SK-N-SH treated with all-trans-retinoic acid at 6 μM for 48 hours (cell line): Measurements from ENCODE around the gene LCE2A.

Source experiments
- BACH2 ChIP-seq: fragments of 250-450 bp; sonication (Bioruptor Pico); IDR thresholded peaks from 2 replicates; pipeline ENCODE4 v1.9.0; 2021; ENCODE audit warnings: mild to moderate bottlenecking, borderline replicate concordance
- CSRNP3 ChIP-seq: fragments of 250-450 bp; sonication (Bioruptor Pico); IDR thresholded peaks from 2 replicates; pipeline ENCODE4 v1.5.1; 2021; ENCODE audit warnings: mild to moderate bottlenecking, moderate library complexity
- ESRRG ChIP-seq: fragments of 250-450 bp; sonication (Bioruptor Pico); IDR thresholded peaks from 2 replicates; pipeline ENCODE4 v1.6.1; 2021; ENCODE audit warnings: mild to moderate bottlenecking
- GLIS3 ChIP-seq: fragments of 250-450 bp; sonication (Bioruptor Pico); IDR thresholded peaks from 2 replicates; pipeline ENCODE4 v1.5.0; 2020; ENCODE audit warnings: mild to moderate bottlenecking, moderate library complexity
- OSR1 ChIP-seq: fragments of 250-450 bp; sonication (Bioruptor Pico); IDR thresholded peaks from 2 replicates; pipeline ENCODE4 v1.8.0; 2022; ENCODE audit warnings: moderate library complexity, mild to moderate bottlenecking, inconsistent platforms
- PPARA ChIP-seq: fragments of 250-450 bp; sonication (Bioruptor Pico); IDR thresholded peaks from 2 replicates; pipeline ENCODE4 v1.5.0; 2020; ENCODE audit warnings: mild to moderate bottlenecking, borderline replicate concordance
- RARB ChIP-seq: fragments of 250-450 bp; sonication (Bioruptor Pico); IDR thresholded peaks from 2 replicates; pipeline ENCODE4 v1.8.0; 2021; ENCODE audit warnings: mild to moderate bottlenecking, moderate library complexity
- SNAI2 ChIP-seq: fragments of 250-450 bp; sonication (Bioruptor Pico); IDR thresholded peaks from 2 replicates; pipeline ENCODE4 v1.5.0; 2020; ENCODE audit warnings: mild to moderate bottlenecking, moderate library complexity
- TCF4 ChIP-seq: fragments of 250-450 bp; sonication (Bioruptor Pico); IDR thresholded peaks from 2 replicates; pipeline ENCODE4 v1.8.0; 2021; ENCODE audit warnings: mild to moderate bottlenecking, moderate library complexity, borderline replicate concordance
- TOX ChIP-seq: fragments of 250-450 bp; sonication (Bioruptor Pico); IDR thresholded peaks from 2 replicates; pipeline ENCODE4 v1.8.0; 2021; ENCODE audit warnings: mild to moderate bottlenecking, moderate library complexity, borderline replicate concordance
- ZC3H10 ChIP-seq: fragments of 250-450 bp; sonication (Bioruptor Pico); IDR thresholded peaks from 2 replicates; pipeline ENCODE4 v1.5.1; 2021; ENCODE audit warnings: mild to moderate bottlenecking, moderate library complexity
- ZFP3 ChIP-seq: fragments of 250-450 bp; sonication (Bioruptor Pico); IDR thresholded peaks from 2 replicates; pipeline ENCODE4 v1.5.0; 2020; ENCODE audit warnings: mild to moderate bottlenecking, moderate library complexity
- ZNF8 ChIP-seq: fragments of 450-650 bp; formaldehyde crosslinking; IDR thresholded peaks from 2 replicates; pipeline ENCODE4 v1.5.0; 2020; ENCODE audit warnings: mild to moderate bottlenecking, moderate library complexity

GRCh38 chr1:152745289-152745704 lies 47.2 kb downstream of the LCE2A start:
- TF ChIP-seq ZFP3 (CRISPR knock-in tag) (no peak), TOX (no peak), ESRRG (CRISPR knock-in tag) (no peak), RARB (CRISPR knock-in tag) (no peak), CSRNP3 (CRISPR knock-in tag) (no peak), GLIS3 (CRISPR knock-in tag) (no peak), ZNF8 (no peak), SNAI2 (CRISPR knock-in tag) (no peak), BACH2 (no peak), TCF4 (CRISPR knock-in tag) (no peak), PPARA (no peak), ZC3H10 (no peak), OSR1 (CRISPR knock-in tag) (no peak)
